ENCODE data around the gene SLC9C2. TPM values are rescaled to one million over a fixed set of nuclear protein-coding genes. Genes with fewer than 3 reads are reported as not detected.
"Not testable (repeated sequence)": the region's sequence is repeated elsewhere in the genome, so short reads cannot be mapped to it uniquely, and the experiment has no call there.

SLC9C2 gene
- total RNA-seq, 2 donors from 2014 or later, result not detected

DNA sequence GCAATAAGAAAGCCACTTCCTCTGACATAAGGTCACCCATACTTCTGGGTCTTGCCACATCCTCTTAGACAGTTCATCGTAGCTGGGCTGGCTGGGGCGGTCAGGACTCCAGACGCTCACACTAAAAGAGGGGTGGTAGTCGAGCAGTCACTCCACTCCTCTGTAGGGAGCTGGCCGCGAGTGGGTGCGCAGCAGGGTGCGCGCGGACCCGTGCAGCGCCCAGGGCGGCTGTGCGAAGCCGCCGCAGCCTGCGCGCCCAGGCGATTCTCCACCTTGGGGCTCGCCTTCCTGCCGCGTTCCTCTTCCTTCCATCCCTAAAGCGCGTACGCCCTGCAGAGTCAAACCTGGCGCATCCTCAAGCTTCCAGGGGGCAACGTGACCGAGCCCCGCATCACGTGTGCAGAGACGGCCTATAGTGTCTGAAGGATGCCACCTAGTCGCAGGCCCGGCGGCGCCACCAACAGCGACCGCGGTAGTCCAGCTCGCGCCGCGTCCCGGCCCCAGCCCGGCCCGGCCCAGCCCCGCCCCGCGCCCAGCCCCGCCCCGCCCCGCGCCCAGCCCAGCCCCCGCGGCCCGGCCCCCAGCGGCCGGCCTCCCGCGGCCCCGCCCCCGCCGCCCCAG, 126.1 kb downstream of the SLC9C2 start:
- no peaks in the 10 kb centered on the region for H3K9me3 ChIP-seq
- DNase-seq (peak; percentile 91 to 96 (median 94)), ATAC-seq (peak; percentile 90)
- no peaks in the 10 kb centered on the region for H3K27me3 ChIP-seq
- peak overlapping the region; percentile 48 to 52 for H3K4me3 ChIP-seq
- H3K36me3 ChIP-seq (replicated peaks in 1 of 2; ENCODE audit: insufficient read depth in 1 of 2, low read depth in 2 of 2), result peaks cover 0 to 3% of the 10 kb centered on the region in 2 donors
- TF ChIP-seq POLR2A (IDR thresholded peaks at IDR 0.05), result peak; percentile 67 to 88 (median 85)
- TF ChIP-seq, protein P1, sequence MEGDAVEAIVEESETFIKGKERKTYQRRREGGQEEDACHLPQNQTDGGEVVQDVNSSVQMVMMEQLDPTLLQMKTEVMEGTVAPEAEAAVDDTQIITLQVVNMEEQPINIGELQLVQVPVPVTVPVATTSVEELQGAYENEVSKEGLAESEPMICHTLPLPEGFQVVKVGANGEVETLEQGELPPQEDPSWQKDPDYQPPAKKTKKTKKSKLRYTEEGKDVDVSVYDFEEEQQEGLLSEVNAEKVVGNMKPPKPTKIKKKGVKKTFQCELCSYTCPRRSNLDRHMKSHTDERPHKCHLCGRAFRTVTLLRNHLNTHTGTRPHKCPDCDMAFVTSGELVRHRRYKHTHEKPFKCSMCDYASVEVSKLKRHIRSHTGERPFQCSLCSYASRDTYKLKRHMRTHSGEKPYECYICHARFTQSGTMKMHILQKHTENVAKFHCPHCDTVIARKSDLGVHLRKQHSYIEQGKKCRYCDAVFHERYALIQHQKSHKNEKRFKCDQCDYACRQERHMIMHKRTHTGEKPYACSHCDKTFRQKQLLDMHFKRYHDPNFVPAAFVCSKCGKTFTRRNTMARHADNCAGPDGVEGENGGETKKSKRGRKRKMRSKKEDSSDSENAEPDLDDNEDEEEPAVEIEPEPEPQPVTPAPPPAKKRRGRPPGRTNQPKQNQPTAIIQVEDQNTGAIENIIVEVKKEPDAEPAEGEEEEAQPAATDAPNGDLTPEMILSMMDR (IDR thresholded peaks at IDR 0.05), result peak in 2 of 7 experiments; percentile 13 to 16
- intact Hi-C loops (cut with DNase I), result no loop called here
- H3K27ac ChIP-seq, result peak overlapping the region; percentile 92 to 99 (median 98)
- peaks cover 44% of the 10 kb centered on the region for H3K4me1 ChIP-seq
- WGBS, 2 donors, result 0% methylated on average over 27 to 45 of the region's 62 CpGs

DNA sequence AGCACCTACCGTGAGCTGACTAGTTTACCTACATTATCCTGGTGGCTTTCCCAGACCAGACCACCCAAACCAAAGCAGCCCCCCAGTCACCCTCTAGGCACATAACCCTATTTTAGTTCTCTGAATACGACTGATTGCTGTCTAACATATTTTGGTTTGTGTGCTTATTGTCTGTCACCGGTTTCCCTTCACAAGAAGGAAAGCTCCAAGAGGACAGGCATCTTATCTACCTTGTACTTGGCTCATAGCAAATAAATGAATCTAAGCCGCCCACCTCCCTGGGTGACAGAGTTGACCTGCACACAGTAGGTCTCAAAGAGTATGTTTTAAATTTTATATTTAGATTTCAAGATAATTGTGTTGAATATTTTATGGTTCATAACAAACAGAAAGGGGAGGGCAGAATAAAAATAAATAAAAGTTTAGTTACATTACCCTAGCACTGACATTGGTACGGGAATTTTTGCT, 126.6 kb downstream of the SLC9C2 start:
- no peaks in the 10 kb centered on the region for H3K9me3 ChIP-seq
- no peaks in the 10 kb centered on the region for H3K36me3 ChIP-seq (replicated peaks in 1 of 2; ENCODE audit: insufficient read depth in 1 of 2, low read depth in 2 of 2)
- ATAC-seq (no peak), DNase-seq (no peak)
- no peaks in the 10 kb centered on the region for H3K27me3 ChIP-seq
- peak overlapping the region; percentile 48 to 52 for H3K4me3 ChIP-seq
- intact Hi-C loops (cut with DNase I), result no loop called here
- peaks cover 44% of the 10 kb centered on the region for H3K4me1 ChIP-seq
- peak overlapping the region; percentile 69 to 99 (median 96) for H3K27ac ChIP-seq
- WGBS, 2 donors, result 25 to 27% methylated on average over 5 of the region's 5 CpGs
- TF ChIP-seq, protein P1 (IDR thresholded peaks at IDR 0.05), result no peak
- TF ChIP-seq POLR2A (IDR thresholded peaks at IDR 0.05), result no peak

DNA sequence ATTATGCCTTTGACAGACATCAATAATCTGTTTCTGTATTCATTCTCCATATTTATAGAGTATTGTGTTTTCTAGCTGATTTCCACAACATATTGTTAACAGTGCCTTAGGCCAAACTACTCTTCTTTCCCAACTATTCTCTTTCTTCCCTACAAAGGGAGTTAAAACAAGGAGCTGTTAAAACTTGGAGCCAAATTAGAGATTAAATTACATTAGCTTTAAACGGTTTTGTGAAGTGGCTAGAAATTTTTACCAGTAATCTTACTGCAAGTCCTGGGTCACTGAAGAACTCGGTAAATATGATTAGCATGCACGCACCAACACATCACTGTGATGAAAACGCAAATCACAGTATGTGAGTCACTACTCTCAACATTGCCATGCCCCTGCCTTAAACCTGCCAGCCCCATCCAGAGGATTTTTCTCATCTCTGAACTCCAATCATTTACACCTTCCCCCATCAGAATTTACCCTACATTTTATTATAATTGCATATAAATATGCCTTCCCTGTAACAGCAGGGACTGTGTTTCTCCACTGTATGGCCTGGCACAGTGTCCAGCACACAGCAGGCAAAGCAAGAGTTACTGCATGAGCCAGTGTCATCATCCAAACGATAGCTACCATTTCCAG, 127.2 kb downstream of the SLC9C2 start:
- H3K36me3 ChIP-seq (replicated peaks in 1 of 2; ENCODE audit: insufficient read depth in 1 of 2, low read depth in 2 of 2), result no peaks in the 10 kb centered on the region
- H3K4me3 ChIP-seq, result peak overlapping the region in 1 of 2 donors; percentile 52
- no peak for ATAC-seq
- peak overlapping the region; percentile 69 to 99 (median 96) for H3K27ac ChIP-seq
- peak in 2 of 3 donors; percentile 50 to 54 for TF ChIP-seq POLR2A (IDR thresholded peaks at IDR 0.05)
- TF ChIP-seq, protein P1 (IDR thresholded peaks at IDR 0.05), result no peak
- DNase-seq, result peak in 3 of 4 donors; percentile 24 to 48 (median 47)
- H3K27me3 ChIP-seq, result no peaks in the 10 kb centered on the region
- no peaks in the 10 kb centered on the region for H3K9me3 ChIP-seq
- 20 to 22% methylated on average over 5 of the region's 5 CpGs for WGBS, 2 donors
- intact Hi-C loops (cut with DNase I), result no loop called here
- H3K4me1 ChIP-seq, result peaks cover 44% of the 10 kb centered on the region

DNA sequence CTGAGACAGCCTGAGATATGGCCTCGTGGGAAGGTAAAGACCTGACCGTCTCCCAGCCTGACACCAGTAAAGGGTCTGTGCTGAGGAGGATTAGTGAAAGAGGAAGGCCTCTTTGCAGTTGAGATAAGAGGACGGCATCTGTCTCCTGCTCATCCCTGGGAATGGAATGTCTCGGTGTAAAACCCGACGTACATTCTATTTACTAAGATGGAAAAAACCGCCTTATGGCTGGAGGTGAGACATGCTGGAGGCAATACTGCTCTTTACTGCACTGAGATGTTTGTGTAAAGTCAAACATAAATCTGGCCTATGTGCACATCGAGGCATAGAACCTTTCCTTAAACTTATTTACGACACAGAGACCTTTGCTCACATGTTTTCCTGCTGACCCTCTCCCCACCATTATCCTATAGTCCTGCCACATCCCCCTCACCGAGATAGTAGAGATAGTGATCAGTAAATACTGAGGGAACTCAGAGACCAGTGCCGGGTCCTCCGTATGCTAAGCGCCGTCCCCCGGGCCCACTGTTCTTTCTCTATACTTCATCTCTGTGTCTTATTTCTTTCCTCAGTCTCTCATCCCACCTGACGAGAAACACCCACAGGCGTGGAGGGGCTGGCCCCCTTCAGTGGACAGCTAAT, 128.0 kb downstream of the SLC9C2 start:
- H3K36me3 ChIP-seq (replicated peaks in 1 of 2; ENCODE audit: insufficient read depth in 1 of 2, low read depth in 2 of 2); H3K4me3 ChIP-seq; ATAC-seq; H3K9me3 ChIP-seq; H3K27me3 ChIP-seq; intact Hi-C loops (cut with DNase I): not testable (repeated sequence)
- peak overlapping the region; percentile 69 to 99 (median 96) for H3K27ac ChIP-seq
- WGBS, 2 donors, result 39 to 49% methylated on average over 17 of the region's 17 CpGs
- DNase-seq, result peak in 1 of 4 donors; percentile 33
- peaks cover 40% of the 10 kb centered on the region for H3K4me1 ChIP-seq

DNA sequence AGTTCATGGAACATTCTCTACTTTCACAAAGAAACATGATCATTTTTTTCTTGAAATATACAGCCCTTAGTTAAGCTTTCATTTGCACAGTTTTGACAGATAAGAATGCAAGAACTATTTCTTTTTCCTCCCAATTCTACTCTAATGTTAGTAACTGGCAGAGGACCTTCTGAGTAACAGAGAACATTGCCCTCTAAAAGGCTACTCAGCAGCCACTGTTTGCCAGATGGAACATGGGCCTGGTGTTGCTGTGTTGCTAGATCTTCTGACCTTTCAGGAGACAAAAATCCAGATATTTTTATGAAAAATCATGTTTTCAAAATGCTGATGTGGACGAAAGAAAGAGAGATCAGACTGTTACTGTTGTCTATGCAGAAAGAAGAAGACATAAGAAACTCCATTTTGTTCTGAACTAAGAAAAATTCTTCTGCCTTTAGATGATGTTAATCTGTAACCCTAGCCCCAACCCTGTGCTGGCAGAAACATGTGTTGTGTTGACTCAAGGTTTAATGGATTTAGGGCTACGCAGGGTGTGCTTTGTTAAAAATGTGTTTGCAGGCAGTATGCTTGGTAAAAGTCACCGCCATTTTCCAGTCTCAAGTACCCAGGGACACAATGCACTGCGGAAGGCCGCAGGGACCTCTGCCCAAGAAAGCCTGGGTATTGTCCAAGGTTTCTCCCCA, 128.6 kb downstream of the SLC9C2 start:
- no peak overlapping the region for H3K4me3 ChIP-seq
- no peaks in the 10 kb centered on the region for H3K27me3 ChIP-seq
- WGBS, 2 donors, result 36 to 40% methylated on average over 5 of the region's 5 CpGs
- peak in 1 of 4 donors; percentile 21 for DNase-seq
- TF ChIP-seq, protein P1 (IDR thresholded peaks at IDR 0.05), result no peak
- TF ChIP-seq POLR2A (IDR thresholded peaks at IDR 0.05), result no peak
- no peaks in the 10 kb centered on the region for H3K36me3 ChIP-seq (replicated peaks in 1 of 2; ENCODE audit: insufficient read depth in 1 of 2, low read depth in 2 of 2)
- peak overlapping the region; percentile 69 to 99 (median 96) for H3K27ac ChIP-seq
- no peaks in the 10 kb centered on the region for H3K9me3 ChIP-seq
- ATAC-seq, result no peak
- intact Hi-C loops (cut with DNase I), result no loop called here
- H3K4me1 ChIP-seq, result peaks cover 33% of the 10 kb centered on the region
